Measurements from ENCODE around the gene SRGAP1.
"Not testable (repeated sequence)": the region's sequence is repeated elsewhere in the genome, so short reads cannot be mapped to it uniquely, and the experiment has no call there.

SRGAP1 gene

DNA sequence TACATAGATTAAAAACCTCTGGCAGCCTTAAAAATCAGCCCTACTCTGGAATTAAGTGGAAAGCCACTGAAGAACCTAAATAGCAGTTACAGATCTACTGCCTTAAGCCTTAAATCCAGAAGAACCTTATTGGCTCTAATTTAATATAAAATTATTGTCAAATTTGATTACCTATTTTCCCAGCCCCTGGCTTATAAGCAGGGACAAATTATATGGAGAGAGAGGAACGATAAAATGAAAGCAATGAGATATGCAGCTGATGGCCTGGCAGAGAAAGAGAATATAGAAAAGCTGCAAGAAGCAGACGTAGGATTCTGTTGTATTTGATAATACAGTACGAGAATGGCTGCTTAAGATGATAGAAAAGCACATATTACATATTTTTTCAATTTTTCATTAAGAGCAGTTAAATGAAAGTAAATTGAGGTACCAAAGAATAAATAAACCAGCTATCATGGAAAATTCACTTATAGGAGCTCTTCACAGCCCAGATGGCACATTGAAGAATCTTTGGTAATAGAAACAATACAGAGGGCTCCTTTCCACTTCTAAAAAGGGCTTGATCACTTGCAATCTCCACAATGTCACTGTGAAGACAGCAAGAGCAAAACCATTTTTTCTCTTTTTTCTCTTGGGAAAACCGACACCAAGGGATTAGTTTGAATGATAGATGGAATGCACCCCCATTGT lies 248.2 kb downstream of the SRGAP1 start:
- no peak for DNase-seq

DNA sequence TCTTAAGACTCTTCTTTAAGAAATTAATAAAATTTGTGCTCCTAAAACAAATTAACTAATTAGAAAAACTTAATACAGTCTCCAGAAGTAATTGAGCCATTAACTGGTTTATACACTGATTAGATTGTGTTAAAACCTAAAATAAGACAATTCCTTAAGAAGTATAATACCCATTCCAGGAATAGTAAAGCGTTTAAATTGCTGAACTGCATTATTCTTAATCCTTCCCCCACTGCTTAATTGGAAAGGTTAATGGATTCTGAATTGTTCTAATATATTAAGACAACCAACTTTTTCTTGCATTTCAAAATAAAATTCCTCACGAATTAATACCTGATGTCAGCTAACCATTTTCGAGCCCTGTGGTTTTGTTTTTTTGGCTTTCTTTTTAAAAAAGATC lies 249.2 kb downstream of the SRGAP1 start:
- no peak for DNase-seq

DNA sequence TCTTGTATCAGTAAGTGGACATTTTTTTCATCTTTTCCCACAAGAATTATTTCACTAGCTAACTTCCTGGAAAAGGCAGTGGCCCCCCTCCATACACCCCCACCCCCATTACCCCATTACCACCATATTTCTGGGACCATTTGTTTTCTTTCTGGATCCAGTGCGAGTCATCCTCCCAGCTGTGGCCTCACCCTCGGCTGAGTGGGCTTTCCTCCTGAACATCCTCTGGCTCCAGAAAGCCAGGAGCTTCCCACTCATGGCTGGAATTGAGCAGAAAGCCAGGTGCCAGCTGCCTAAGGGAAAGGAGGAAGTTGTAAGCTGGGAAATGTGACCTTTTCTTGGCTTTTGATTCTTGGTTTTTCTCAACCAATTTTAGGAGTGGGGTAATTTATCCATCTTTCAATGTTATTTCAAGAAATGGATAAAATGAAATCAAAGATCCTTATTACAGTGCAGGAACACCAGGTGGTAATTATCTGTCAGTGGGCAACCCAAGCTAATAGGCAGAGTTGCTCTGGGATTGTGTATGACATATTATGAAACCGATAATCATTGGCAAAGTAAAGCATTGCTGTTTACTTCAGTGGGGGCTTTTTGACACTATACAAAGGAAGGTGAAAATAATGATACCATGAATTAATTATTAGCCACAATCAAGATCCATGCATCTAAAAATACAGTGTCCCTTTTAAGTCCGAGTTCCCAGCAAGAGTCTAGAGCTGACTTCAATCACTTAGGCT lies 253.0 kb downstream of the SRGAP1 start:
- DNase-seq: no peak

DNA sequence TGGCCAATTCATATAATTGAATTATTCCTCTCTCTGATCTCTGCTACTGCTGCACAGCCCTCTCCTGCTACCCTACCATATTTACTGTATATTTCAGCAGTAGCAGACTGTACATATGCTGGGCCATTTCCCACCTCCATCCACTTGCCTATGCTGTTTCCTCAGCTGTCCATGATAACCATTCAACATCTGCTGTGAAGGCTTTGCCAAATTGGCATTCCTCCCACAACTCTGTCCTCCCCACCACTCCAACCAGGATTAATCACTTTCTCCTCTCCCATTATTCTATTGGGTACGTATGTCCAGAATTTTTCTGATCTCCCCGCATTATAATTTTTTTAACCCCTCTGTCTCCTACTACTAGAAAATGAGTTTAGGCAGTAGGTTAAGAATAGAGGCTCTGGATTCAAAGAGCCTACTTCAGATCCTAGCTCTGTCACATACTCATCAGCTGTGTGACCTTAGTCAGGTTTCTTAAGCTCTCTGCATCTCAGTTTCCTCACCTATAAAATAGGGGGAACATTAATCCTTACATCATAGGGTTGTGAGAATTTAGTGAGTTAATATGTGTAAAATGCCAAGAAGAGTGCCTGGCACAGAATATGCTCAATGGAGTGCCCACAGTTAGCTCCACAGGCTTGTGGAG lies 254.3 kb downstream of the SRGAP1 start:
- DNase-seq: no peak

DNA sequence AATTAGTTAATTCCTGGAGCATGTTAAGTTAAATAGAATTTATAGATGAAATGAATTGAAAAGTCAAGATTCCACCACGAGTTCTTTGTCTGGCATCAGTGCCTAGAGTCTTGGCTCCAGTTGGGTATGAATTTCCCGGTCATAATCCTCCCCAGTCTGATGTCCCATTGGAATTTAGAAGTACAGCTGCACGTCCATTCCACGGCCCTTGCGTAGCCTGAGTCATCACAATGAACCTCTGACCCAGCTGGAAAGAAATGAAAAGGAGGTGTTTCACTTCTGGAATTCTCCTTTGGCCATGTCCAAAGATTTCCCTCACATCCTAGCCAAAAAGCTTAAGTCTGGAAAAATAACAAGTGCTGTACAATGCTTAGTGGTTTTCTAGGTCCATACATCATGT lies 254.9 kb downstream of the SRGAP1 start:
- no peak for DNase-seq

DNA sequence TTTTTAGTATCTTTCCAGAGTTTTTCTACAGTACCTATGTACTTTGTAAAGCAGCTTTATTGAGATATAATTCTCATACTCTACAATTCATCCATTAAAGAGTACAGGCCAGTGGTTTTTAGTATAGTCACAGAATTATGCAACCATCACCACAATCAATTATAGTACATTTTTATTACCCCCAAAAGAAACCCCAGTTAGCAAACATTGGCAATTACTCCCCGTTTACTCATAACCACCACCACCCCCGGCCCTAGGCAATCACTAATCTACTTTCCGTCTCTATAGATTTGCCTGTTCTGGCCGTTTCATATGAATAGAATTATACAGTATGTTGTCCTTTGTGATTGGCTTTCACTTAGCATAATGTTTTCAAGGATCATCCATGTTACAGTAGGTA lies 257.8 kb downstream of the SRGAP1 start:
- no peak for DNase-seq

DNA sequence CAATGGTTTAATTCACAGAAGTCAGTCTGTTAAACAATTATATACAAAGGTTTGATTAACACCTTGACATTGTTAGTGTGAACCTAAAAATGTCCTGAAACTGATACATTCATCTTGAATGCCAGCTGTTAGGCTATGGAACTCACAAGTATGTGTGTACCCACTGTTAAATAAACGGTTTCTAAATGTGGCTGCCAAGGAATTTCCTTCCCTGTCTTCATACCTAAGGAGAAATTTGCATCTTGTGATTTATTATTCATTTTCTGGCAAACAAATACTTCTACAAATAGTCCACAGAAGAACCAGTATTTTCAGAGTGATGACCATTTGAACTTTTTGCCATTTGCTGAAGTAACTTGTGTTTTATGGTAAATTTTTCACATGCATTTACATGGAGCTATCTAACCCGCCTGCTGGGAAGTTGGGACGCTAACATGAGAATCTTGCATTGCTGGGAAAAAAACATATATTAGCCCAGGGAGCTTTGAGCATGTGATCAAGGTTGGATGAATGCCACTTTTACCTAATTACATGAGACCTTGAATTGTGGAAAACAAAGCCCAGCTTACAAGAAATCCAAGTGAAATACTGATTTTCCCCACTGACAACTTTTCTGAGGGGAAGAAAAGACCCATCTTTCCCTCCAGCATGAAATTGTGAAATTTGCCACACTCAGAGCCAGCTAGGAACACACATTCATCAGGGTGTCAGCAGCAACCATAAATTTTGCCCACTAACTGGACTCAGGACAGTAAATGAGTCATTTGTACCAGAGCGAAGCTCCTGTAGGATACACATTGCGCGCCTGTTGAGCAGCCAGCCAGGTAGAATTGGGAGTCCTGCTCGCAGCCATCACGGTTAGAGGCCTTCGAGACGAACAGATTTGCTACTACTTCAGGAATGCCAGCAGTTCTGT lies 259.6 kb downstream of the SRGAP1 start:
- DNase-seq: no peak

DNA sequence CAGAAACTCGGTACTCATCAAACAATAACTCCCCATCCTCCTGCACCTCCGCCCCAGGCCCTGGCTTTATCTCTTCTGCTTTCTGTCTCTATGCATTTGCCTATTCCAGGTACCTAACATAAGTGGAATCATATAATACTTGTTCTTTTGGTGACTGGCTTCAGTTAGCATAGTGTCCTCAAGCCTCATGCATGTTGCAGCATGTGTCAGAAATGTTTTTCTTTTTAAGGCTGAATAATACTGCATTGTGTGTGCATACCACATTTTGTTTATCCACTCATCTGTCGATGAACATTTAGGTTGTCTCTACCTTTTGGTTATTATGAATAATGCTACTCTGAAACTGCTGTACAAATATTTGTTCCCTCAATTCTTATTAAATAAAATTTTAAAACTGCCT lies 260.5 kb downstream of the SRGAP1 start:
- DNase-seq: no peak

DNA sequence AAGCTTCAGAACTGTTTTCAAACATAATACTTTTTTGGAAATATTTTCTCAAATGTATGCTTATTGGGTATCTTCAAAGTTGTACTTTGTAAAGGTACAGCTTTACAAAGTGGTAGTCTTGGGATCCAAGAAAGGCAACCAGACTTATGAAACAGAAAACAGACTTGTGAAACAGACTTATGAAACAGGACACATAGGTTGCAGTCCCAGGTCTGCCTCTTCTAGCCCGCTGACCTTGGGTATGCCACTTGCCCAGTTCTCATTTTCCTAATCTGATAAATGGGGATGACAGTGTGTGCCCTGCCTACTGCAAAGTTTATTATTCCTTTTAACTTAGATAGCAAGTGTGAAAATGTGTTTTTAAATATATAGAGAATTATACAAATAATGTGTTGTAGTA lies 263.3 kb downstream of the SRGAP1 start:
- DNase-seq: no peak

DNA sequence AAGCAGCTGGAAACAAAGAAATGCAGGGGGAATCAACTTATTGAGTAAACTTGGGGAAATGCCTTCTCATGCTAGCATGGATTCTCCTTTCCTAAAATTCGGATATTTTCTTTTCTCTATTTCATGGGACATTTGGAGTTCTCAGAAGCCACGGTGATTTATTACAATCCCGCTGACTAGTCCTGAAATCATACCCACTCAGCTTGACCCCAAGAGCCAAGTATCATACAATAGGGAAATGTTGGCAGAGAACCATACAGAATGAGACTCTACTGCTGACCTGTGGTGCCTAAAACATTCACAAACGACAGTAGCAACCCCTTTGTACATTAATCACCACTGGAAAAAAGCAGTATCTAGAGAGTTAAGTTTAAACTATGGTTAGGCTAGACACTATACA lies 265.2 kb downstream of the SRGAP1 start:
- no peak for DNase-seq

DNA sequence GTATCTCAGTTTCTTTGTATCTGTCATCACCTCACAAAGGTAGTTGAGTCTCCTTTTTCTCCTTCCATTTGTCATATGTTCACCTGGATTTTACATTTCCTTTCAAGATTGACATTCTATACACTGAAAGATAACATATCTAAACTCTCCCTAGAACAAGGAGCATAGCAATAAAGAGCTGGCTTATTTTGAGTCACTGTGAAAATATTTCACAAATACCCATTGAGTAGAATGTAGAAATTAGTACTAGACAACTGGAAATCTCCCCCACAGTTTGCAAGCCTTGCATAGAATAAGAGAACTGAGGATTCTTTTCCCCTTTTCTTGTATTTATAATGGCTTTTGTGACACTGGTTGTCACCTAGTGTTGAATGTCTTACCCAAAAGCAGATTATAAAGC lies 266.4 kb downstream of the SRGAP1 start:
- DNase-seq: no peak

DNA sequence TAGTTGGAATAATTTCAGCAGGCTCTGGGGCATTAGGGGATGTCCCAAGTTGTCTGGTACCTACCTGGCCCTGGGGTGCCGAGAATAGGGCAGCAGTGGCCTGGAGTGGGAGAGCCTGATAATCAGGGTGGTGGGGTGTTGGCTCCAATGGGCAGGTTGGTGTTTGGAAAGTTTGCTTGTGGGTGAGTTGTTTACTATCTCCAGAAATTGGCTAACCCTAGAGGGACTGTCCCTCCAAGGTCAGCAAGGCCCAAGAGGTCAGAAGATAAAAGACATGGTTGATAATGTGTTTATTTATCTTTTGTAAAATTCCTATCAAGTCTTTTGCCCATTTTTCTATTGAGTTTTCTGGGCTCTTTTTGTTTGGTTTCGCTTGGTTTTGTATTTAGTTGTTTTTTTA lies 272.5 kb downstream of the SRGAP1 start:
- DNase-seq: no peak

DNA sequence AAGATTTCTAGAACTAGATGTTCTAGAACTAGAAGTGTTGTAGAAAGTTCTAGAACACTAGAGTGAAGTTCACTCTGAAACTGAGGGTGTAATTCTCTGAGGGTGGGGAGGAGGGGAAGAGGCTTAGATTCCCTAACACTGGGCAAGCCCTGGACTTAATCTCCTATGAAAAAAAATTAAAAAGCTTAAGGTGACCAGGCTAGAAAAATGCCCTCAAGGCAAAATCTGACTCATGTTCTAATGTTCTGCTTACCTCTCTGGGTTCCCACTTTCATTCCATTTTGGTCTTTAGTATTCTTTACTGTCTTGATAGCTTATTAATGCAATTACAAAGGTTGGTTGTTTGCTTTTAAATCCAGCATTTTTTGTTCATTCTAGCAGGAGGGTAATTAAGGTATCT lies 276.1 kb downstream of the SRGAP1 start:
- no peak for DNase-seq

DNA sequence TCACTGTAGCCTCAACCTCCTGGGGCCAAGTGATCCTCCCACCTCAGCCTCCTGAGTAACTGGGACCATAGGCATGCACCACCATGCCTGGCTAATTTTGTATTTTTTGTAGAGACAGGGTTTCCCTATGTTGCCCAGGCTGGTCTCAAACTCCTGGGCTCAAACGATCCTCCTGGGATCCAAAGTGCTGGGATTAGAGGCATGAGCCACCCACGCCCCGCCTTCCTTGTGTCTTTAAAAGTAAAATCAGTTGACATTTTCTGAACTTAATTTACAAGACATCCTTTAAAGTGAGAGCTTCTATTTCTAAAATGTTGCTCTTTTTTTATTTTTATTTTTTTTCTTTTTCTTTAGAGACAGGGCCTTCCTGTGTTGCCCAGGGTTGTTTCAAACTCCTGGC lies 276.6 kb downstream of the SRGAP1 start:
- not testable (repeated sequence) for DNase-seq

DNA sequence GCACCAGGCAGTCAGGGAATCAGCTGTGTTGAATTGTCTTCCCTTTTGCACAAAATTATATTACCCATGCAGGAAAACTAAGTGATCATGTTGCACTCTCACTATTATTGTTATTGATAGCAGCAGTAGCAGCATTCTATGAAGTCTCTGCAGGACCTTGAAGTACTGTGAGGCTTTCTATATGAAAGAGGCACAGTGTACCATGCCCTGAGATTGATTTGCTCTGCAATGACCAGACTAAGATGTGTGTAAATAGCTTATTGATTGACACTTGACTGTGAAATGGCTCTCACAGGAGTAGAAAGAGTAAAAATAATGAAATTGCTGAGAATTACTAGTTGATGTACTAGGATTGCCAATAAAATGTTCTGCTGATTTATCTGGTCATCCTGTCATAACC lies 277.7 kb downstream of the SRGAP1 start:
- DNase-seq: no peak

DNA sequence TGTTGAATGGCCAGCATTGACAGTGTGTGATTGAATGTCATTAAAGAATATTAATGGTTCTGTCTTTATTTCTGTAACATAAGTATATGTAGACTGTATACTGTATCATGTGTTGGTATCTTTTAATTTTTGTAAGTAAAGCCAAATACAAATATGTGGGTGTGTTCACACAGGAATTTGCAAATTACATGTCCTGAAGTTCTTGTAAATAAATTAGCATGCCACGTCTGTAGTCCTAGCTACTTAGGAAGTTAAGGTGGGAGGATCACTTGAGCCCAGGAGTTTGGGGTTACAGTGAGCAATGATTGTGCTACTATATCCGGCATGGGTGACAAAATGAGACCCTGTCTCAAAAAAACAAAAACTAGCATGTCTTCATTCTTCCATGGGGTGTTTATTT lies 278.5 kb downstream of the SRGAP1 start:
- no peak for DNase-seq

DNA sequence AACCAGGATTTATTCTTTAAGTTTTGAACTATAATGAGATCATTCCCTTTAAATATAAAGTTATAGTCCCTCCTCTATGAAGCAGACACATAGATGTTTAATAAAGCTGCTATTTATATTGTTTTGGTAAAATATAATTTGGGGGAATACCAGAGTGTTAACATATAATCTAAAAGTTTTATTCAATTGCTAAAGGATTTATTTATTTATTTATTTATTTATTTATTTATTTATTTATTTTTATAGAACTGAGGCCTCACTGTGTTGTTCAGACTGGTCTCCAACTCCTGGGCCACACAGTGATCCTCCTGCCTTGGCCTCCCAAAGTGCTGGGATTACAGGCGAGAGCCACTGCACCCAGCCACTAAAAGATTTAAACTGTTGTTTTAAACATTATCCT lies 278.9 kb downstream of the SRGAP1 start:
- no peak for DNase-seq

DNA sequence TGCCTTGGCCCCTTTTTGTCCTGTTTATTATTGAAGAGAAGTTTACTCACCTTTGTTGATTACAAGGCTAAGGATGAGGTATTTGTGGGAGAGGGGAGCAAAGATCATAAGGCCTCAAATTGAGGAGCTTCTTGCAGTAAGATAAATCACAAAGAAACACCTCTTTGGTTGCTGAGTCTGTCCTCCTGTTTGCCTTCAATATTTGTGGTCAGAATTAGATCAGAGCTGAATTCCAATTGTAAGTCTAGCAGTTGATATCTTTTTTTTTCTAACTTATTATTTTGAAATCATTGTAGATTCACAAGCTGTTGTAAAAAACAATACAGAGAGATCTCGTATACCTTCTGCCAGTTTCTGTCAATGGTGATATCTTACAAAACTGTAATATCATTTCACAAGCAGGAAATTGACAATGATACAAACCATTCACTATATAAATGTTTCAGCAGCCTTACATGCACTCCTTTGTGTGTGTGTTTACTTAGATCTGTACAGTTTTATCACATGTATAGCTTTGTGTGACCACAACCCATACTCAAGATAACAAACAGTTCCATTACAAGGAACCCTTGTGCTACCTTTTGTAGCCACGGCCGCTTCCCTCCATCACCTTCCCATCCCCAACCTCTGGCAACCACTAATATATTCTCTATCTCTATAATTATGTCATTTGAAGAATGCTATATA lies 280.2 kb downstream of the SRGAP1 start:
- no peak for DNase-seq

DNA sequence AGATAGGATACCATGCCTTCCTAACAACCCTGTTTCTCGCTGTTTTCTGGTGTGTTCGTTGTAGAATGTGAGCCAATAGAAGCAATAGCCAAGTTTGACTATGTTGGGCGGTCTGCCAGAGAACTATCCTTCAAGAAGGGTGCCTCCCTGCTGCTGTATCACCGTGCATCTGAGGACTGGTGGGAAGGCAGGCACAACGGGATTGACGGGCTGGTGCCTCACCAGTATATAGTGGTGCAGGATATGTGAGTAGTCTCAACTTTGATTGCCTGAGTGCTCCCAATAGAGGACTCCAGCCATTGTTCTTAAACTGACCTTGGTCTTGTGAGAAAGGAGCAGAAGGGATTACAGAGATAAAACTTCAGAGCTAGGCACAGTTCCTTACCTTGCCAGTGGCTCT lies 281.4 kb downstream of the SRGAP1 start:
- DNase-seq: no peak

DNA sequence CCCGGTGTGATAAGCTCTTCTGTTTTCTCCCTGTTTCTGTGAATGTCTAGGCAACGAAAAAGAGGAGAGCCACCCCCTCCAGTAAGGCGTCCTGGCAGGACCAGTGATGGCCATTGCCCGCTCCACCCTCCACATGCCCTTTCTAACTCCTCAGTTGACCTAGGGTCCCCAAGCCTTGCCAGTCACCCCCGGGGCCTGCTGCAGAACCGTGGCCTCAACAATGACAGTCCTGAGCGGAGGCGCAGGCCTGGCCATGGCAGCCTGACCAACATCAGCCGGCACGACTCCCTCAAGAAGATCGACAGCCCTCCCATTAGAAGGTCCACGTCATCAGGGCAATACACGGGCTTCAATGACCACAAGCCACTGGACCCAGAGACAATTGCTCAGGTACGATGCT lies 283.3 kb downstream of the SRGAP1 start:
- DNase-seq: no peak

DNA sequence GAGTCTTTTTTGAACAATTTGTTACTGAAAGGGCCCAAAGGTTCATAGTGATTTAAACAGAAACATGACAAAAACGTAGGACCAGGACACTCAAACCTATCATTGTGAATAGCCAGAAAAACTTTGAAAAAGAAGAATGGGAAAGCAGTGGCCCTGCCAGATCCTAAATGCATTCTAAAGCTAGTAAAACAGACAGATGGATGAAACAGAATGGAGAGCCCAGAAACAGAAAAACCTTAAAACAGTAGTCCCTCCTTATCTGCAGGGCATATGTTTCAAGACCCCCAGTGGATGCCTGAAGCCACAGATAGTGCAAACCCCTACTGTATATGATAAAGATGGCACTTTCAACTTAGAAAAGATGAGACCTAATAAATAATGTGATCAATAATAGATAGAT lies 283.9 kb downstream of the SRGAP1 start:
- no peak for DNase-seq

DNA sequence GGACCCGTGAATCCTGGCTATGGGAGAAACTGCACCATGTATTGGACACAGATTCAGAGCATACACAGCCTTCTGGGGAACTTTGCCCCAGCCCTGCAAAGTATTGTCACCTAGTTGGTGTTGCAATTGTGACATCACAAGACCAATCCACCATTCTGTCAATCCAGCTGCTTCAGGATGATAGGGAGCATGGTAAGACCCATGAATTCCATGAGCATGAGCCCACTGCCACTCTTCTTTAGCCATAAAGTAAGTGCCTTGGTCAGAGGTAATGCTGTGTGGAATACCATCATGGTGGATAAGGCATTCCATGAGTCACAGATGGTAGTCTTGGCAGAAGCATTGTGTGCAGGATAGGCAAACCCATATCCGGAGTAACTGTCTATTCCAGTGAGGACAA lies 286.0 kb downstream of the SRGAP1 start:
- DNase-seq: not testable (repeated sequence)

DNA sequence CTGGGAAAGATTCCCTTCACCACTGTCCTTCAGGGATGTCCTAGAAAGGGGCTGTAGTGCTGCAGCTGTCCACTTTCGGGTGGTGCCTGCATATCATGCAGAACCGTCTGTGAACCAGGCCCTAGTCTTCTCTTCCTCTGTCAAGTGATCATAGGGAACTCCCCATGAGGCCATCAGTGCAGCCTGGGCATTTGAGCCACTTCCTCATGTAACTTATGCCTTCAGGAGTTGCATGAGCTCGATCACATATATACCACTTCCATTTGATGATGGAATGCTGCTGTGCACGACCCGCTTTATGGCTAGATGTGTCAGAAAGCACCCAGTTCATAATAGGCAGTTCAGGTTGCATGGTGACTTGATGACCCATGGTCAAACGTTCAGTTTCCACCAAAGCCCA lies 287.0 kb downstream of the SRGAP1 start:
- DNase-seq: not testable (repeated sequence)
